NCI-H1436 (cell line): ENCODE data around the gene APP.

Experiments used
- DNase-seq: peaks from one replicate; lab custom pipeline; 2025; lab: John Stamatoyannopoulos, UW

The APP gene

GRCh38 chr21:25903607-25904006 lies 267.0 kb downstream of the APP start:
- no peak for DNase-seq

- no peak for DNase-seq
Measured at GRCh38 chr21:25901330-25901979, 269.1 kb downstream of the APP start.

DNA sequence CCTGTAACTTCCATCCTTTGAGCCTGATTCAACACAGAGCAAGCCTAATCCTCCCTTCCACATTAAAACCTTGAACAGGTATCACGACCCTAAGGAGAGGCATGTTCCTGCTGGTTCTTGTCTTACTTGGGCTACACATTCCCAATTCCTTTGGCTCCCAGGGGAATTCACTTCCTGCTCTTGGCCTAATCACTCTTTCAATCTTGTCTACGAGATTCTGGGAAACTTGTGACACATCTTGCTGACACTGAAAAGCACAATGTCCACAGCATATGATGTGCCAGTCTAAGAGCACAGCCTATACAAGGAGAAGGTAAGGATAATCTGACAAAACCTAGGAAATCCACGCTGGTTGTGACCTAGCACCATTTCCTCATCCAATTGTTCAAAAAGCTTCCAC lies 271.9 kb downstream of the APP start:
- no peak for DNase-seq

- no peak for DNase-seq
Measured at GRCh38 chr21:25897383-25897782, 273.2 kb downstream of the APP start.

- no peak for DNase-seq
Measured at GRCh38 chr21:25896501-25897056, 274.0 kb downstream of the APP start.

DNA sequence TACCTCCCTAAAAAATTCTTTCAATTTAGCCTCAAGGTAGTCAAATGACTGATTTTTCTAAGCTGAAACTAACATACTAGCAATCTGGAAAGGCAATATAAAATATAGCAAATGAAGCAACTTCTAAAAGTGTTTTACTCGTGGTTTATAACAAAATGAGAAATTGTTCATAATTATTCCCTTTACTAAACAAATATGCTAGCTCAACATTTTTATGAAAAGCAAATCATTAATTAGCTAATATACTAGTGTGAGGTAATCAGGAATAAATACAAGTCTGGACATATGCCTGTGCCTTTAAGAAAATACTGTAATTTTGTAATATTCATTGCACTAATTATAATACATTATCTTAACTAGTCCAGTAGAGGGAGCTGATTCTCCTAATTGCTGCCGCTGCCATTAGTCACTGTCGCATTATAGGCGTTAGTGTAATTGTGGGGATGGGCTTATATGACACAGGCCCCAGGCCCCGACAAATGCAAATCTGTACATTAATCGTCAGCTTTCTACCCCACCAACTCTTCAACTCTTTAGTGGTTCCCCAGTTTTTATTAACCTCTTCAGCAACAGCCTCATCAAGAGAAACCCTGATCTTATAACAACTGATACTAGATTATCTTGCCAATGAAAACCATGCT lies 274.9 kb downstream of the APP start:
- DNase-seq = peak; percentile 53

- DNase-seq = no peak
Measured at GRCh38 chr21:25893191-25893590, 277.4 kb downstream of the APP start.

DNA sequence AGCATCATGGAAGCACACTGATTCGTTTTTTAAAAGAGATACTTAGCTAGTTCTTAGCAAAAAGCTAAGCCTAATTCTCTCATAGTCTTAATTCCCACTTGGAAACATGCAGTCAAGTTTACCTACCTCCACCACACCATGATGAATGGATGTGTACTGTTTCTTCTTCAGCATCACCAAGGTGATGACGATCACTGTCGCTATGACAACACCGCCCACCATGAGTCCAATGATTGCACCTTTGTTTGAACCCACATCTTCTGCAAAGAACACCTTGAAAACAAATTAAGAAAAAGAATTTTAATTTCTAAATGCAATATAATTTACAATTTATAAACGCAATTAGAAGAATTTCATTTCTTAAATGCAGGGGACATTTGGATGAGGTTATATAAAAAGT lies 279.0 kb downstream of the APP start:
- DNase-seq = no peak

DNA sequence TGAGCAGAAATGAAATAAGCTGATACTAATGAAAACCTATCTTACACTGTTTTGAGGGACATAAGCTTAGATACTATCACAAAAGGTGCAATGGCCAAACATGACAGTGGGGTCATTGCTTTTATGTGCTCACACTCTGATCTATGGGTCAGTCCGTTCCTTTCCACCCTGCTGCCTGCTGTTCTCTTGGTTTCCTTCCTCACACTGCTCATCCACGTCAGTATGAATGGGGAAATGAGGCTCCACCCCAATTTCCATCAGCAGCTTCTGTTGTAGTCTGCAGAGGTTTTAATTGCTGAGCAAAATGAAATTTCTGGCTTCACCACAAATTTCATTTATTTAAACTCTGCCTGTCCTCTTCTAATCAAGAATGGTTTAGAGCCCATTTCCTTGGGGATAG lies 280.6 kb downstream of the APP start:
- no peak for DNase-seq

GRCh38 chr21:25888711-25889110 lies 281.9 kb downstream of the APP start:
- DNase-seq = no peak

GRCh38 chr21:25887646-25888306 lies 282.8 kb downstream of the APP start:
- no peak for DNase-seq

- no peak for DNase-seq
Measured at GRCh38 chr21:25887166-25887565, 283.4 kb downstream of the APP start.

GRCh38 chr21:25885880-25886279 lies 284.7 kb downstream of the APP start:
- DNase-seq = no peak

- DNase-seq = no peak
Measured at GRCh38 chr21:25885405-25885804, 285.2 kb downstream of the APP start.

GRCh38 chr21:25884311-25884710 lies 286.3 kb downstream of the APP start:
- no peak for DNase-seq

DNA sequence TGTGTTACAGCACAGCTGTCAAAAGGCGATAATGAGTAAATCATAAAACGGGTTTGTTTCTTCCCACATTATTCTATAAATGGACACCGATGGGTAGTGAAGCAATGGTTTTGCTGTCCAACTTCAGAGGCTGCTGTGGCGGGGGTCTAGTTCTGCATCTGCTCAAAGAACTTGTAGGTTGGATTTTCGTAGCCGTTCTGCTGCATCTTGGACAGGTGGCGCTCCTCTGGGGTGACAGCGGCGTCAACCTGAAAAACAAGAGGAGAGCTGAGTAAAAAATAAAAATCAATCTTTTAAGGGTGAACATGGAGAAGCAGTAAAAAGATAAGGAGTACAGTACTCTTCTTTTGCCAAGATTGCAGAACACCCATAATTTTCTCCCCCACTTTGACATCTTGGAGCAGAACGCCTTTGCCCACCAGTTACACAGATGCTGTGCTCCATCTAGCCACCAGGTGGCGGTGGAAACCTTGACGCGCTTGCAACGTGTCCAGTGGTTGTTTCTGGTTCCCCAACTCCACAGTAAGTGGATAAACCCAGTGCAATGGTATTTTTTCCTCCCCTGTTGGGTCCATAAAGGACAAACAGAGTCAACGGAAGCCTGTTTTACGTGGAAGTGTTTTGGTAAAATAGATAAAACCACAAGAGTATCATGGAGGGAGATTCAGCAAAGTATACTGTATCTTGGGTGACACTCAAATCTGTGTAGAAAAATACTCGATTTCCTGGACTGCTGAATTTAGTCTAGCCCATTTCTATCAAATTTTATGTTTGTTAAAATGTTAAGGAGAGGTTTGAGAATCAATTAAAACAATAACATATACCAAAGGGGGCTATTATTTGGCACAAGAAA lies 288.8 kb downstream of the APP start:
- DNase-seq = peak; percentile 30

- no peak for DNase-seq
Measured at GRCh38 chr21:25879203-25879602, 291.4 kb downstream of the APP start.

- DNase-seq = no peak
Measured at GRCh38 chr21:25878344-25878743, 292.2 kb downstream of the APP start.

DNA sequence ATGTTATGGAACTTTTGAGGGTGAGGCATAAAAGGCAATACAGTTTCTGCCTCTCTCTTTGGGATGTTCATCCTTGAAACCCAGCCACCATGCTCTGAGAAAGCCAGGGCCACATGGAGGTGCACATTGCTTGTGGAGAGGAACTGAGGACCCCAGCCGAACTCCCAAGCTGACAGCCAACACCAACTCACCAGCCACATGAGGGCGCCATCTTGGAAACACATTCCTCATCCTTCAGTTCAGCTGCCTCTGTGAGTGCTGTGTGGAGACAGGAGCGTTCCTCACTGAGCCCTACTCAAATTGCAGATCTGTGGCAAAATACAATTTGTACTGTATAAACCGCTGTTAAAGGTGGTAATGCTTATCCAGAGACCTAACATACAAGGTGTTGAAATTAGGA lies 298.3 kb downstream of the APP start:
- DNase-seq = no peak

DNA sequence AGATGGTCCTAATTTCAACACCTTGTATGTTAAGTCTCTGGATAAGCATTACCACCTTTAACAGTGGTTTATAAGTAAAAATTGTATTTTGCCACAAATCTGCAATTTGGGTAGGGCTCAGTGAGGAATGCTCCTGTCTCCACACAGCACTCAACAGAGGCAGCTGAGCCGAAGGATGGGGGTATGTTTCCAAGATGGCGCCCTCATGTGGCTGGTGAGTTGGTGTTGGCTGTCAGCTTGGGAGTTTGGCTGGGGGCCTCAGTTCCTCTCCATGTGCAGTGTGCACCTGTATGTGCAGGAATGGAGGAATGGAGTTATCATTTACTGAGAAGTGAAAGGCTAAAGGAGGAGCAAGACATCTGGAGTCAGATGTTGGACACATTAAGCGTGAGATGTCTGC lies 299.0 kb downstream of the APP start:
- no peak for DNase-seq

- no peak for DNase-seq
Measured at GRCh38 chr21:25870084-25870483, 300.5 kb downstream of the APP start.

DNA sequence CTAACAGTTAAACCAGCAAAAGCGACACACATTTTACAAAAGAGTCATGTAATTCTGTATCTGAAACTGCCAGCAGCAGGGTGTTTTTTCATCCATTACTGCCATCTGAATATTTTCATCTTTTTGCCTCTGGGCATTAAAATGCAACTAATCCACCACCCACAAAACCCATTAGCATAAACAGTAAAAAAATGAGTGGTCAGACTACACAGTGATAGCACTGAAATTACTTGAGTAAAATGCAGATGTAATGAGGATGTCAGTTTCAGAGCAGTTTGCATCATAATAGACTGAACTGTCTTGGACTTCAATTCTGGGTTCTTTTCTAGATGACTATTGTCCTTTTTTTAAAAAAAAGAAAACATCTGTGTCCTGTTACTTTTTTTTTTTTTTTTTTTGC lies 303.5 kb downstream of the APP start:
- DNase-seq = no peak
